ENCODE data around the gene SSR1.

SSR1 gene

GRCh38 chr6:7222197-7222596 lies 90.8 kb downstream of the SSR1 start:
- TF ChIP-seq CTCF (IDR thresholded peaks at IDR 0.05; ENCODE audit: low read length), result no peak
- no peak for TF ChIP-seq EZH2 (optimal IDR thresholded peaks at IDR 0.05; ENCODE audit: low read depth, low read length)
- TF ChIP-seq EZH2phosphoT487 (IDR thresholded peaks at IDR 0.05; ENCODE audit: low read length), result no peak
- no peaks in the 10 kb centered on the region for H4K20me1 ChIP-seq (ENCODE audit: insufficient read depth, low read length)

GRCh38 chr6:7219310-7219709 lies 93.7 kb downstream of the SSR1 start:
- Histone ChIP-seq H3K27ac (ENCODE audit: low read length) (no peak overlapping the region), H4K20me1 (ENCODE audit: insufficient read depth, low read length) (no peaks in the 10 kb centered on the region), H3K4me2 (ENCODE audit: low read depth, low read length) (no peak overlapping the region), H3K4me3 (ENCODE audit: low read length) (no peak overlapping the region), H3K9me3 (replicated peaks; ENCODE audit: insufficient read depth, low read length) (no peaks in the 10 kb centered on the region), H3K36me3 (replicated peaks; ENCODE audit: insufficient read depth, low read length) (no peaks in the 10 kb centered on the region), H3K9ac (ENCODE audit: low read length) (no peak overlapping the region), H3K4me1 (ENCODE audit: low read length) (0 out of 2 replicates have a peak, but pooled peaks cover 2% of the 10 kb centered on the region), H2AFZ (ENCODE audit: low read length) (no peak overlapping the region), H3K9me2 (replicated peaks; ENCODE audit: insufficient read depth, low read length) (no peaks in the 10 kb centered on the region), H3K79me2 (ENCODE audit: low read length) (no peaks in the 10 kb centered on the region), H3F3A (ENCODE audit: insufficient read depth, low read length) (no peaks in the 10 kb centered on the region), H3K27me3 (replicated peaks; ENCODE audit: insufficient read depth, low read length) (no peaks in the 10 kb centered on the region)
- no peak for TF ChIP-seq EZH2 (optimal IDR thresholded peaks at IDR 0.05; ENCODE audit: low read depth, low read length)
- no peak for TF ChIP-seq EZH2phosphoT487 (IDR thresholded peaks at IDR 0.05; ENCODE audit: low read length)
- TF ChIP-seq CTCF (IDR thresholded peaks at IDR 0.05; ENCODE audit: low read length), result no peak
- no peak for DNase-seq

More at GRCh38 chr6:7222197-7222596, 90.8 kb downstream of the SSR1 start:
- Histone ChIP-seq H3K9me2 (replicated peaks; ENCODE audit: insufficient read depth, low read length) (no peaks in the 10 kb centered on the region), H2AFZ (ENCODE audit: low read length) (no peak overlapping the region), H3K79me2 (ENCODE audit: low read length) (no peaks in the 10 kb centered on the region; the same call in 1 of the 2 replicates), H3K9ac (ENCODE audit: low read length) (no peak overlapping the region), H3K36me3 (replicated peaks; ENCODE audit: insufficient read depth, low read length) (no peaks in the 10 kb centered on the region), H3K27me3 (replicated peaks; ENCODE audit: insufficient read depth, low read length) (no peaks in the 10 kb centered on the region), H3F3A (ENCODE audit: insufficient read depth, low read length) (no peaks in the 10 kb centered on the region), H3K27ac (ENCODE audit: low read length) (no peak overlapping the region), H3K4me3 (ENCODE audit: low read length) (no peak overlapping the region), H3K9me3 (replicated peaks; ENCODE audit: insufficient read depth, low read length) (no peaks in the 10 kb centered on the region), H3K4me2 (ENCODE audit: low read depth, low read length) (no peak overlapping the region), H3K4me1 (ENCODE audit: low read length) (0 out of 2 replicates have a peak, but pooled peaks cover 2% of the 10 kb centered on the region)
- DNase-seq, result no peak

GRCh38 chr6:7218406-7218988 lies 94.5 kb downstream of the SSR1 start:
- no peak for DNase-seq
- Histone ChIP-seq H3K27me3 (replicated peaks; ENCODE audit: insufficient read depth, low read length) (no peaks in the 10 kb centered on the region), H3K36me3 (replicated peaks; ENCODE audit: insufficient read depth, low read length) (no peaks in the 10 kb centered on the region), H3K79me2 (ENCODE audit: low read length) (no peaks in the 10 kb centered on the region), H3K9ac (ENCODE audit: low read length) (no peak overlapping the region), H3K4me1 (ENCODE audit: low read length) (0 out of 2 replicates have a peak, but pooled peaks cover 2% of the 10 kb centered on the region), H3F3A (ENCODE audit: insufficient read depth, low read length) (no peaks in the 10 kb centered on the region), H3K9me3 (replicated peaks; ENCODE audit: insufficient read depth, low read length) (no peaks in the 10 kb centered on the region), H3K4me3 (ENCODE audit: low read length) (no peak overlapping the region), H3K4me2 (ENCODE audit: low read depth, low read length) (no peak overlapping the region), H3K27ac (ENCODE audit: low read length) (no peak overlapping the region), H4K20me1 (ENCODE audit: insufficient read depth, low read length) (no peaks in the 10 kb centered on the region), H3K9me2 (replicated peaks; ENCODE audit: insufficient read depth, low read length) (no peaks in the 10 kb centered on the region), H2AFZ (ENCODE audit: low read length) (no peak overlapping the region)
- TF ChIP-seq EZH2 (optimal IDR thresholded peaks at IDR 0.05; ENCODE audit: low read depth, low read length) (no peak), CTCF (IDR thresholded peaks at IDR 0.05; ENCODE audit: low read length) (no peak), EZH2phosphoT487 (IDR thresholded peaks at IDR 0.05; ENCODE audit: low read length) (no peak)

Data from MM.1S (cell line).